HepG2 (cell line): Measurements from ENCODE around the gene DCPS.
"Not testable (repeated sequence)": the region's sequence is repeated elsewhere in the genome, so short reads cannot be mapped to it uniquely, and the experiment has no call there.

Experiments
- CTCF ChIP-seq: sonication (generic); formaldehyde crosslinking; IDR thresholded peaks from 2 replicates; pipeline ENCODE4 v1.5.0; 2020; ENCODE audit warnings: mild to moderate bottlenecking, missing genetic modification reagents, moderate library complexity
- KLF6 ChIP-seq: IDR thresholded peaks from 2 replicates; pipeline ENCODE4 v1.8.0; 2016; ENCODE audit warnings: missing biosample characterization, missing genetic modification reagents
- PBX2 ChIP-seq: IDR thresholded peaks from 2 replicates; pipeline ENCODE4 v1.6.1; 2016; ENCODE audit warnings: control low read depth
- POLR2A ChIP-seq, 2 experiments: IDR thresholded peaks; 2 replicates each; pipeline ENCODE4 v1.6.1; 2011; ENCODE audit warnings: low read depth in 2 of 2, low read length in 2 of 2, mild to moderate bottlenecking in 1 of 2, moderate library complexity in 1 of 2; ENCODE audit not compliant: insufficient read depth in 1 of 2
- POLR2AphosphoS5 ChIP-seq: IDR thresholded peaks from 2 replicates; pipeline ENCODE4 v1.6.1; 2012; ENCODE audit warnings: low read depth, low read length
- RFX5 ChIP-seq: IDR thresholded peaks from 2 replicates; pipeline ENCODE4 v1.6.1; 2011; ENCODE audit warnings: low read depth, low read length, improper control_type of control experiment
- SPEN ChIP-seq: sonication (generic); formaldehyde crosslinking; IDR thresholded peaks from 2 replicates; pipeline ENCODE4 v1.5.1; 2020; ENCODE audit warnings: low read depth, mild to moderate bottlenecking, missing genetic modification reagents
- TBL1XR1 ChIP-seq: fragments of 150-350 bp; IDR thresholded peaks from 2 replicates; pipeline ENCODE4 v1.6.1; 2014; ENCODE audit warnings: borderline replicate concordance, low read length; ENCODE audit not compliant: partially characterized antibody
- U2AF1 ChIP-seq: fragments of 200-400 bp; formaldehyde crosslinking; optimal IDR thresholded peaks from 2 replicates; pipeline ENCODE3; 2017; ENCODE audit warnings: mild to moderate bottlenecking, low read depth, low read length
- ZFP36 ChIP-seq: fragments of 150-350 bp; IDR thresholded peaks from 2 replicates; pipeline ENCODE4 v1.6.1; 2018; ENCODE audit warnings: borderline replicate concordance, low read length, low read depth; ENCODE audit not compliant: partially characterized antibody
- ZFP91 ChIP-seq: sonication (generic); formaldehyde crosslinking; IDR thresholded peaks from 2 replicates; pipeline ENCODE4 v1.9.0; 2022; ENCODE audit warnings: missing genetic modification reagents, mild to moderate bottlenecking, borderline replicate concordance
- TF ChIP-seq, protein P1 (sequence below): sonication (generic); formaldehyde crosslinking; IDR thresholded peaks from 2 replicates; pipeline ENCODE4 v1.4.0; 2020; ENCODE audit warnings: missing genetic modification reagents
- TF ChIP-seq, protein P2 (sequence below): sonication (generic); formaldehyde crosslinking; IDR thresholded peaks from 2 replicates; pipeline ENCODE4 v1.5.1; 2020; ENCODE audit warnings: missing genetic modification reagents, mild to moderate bottlenecking, borderline replicate concordance
- TF ChIP-seq, protein P3 (sequence below): sonication (generic); formaldehyde crosslinking; IDR thresholded peaks from 2 replicates; pipeline ENCODE4 v1.8.0; 2022; ENCODE audit warnings: missing genetic modification reagents, mild to moderate bottlenecking, moderate library complexity, borderline replicate concordance

- not testable (repeated sequence) for TF ChIP-seq PBX2 (CRISPR knock-in tag); ZFP91 (CRISPR knock-in tag); POLR2A (IDR thresholded peaks at IDR 0.05; ENCODE audit: insufficient read depth in 1 of 2, low read depth in 2 of 2, low read length in 2 of 2); KLF6; RFX5; U2AF1; ZFP36; POLR2AphosphoS5; TBL1XR1; SPEN (CRISPR knock-in tag)
- TF ChIP-seq, protein P1, sequence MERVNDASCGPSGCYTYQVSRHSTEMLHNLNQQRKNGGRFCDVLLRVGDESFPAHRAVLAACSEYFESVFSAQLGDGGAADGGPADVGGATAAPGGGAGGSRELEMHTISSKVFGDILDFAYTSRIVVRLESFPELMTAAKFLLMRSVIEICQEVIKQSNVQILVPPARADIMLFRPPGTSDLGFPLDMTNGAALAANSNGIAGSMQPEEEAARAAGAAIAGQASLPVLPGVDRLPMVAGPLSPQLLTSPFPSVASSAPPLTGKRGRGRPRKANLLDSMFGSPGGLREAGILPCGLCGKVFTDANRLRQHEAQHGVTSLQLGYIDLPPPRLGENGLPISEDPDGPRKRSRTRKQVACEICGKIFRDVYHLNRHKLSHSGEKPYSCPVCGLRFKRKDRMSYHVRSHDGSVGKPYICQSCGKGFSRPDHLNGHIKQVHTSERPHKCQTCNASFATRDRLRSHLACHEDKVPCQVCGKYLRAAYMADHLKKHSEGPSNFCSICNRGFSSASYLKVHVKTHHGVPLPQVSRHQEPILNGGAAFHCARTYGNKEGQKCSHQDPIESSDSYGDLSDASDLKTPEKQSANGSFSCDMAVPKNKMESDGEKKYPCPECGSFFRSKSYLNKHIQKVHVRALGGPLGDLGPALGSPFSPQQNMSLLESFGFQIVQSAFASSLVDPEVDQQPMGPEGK (CRISPR knock-in tag), result not testable (repeated sequence)
- TF ChIP-seq, protein P2, sequence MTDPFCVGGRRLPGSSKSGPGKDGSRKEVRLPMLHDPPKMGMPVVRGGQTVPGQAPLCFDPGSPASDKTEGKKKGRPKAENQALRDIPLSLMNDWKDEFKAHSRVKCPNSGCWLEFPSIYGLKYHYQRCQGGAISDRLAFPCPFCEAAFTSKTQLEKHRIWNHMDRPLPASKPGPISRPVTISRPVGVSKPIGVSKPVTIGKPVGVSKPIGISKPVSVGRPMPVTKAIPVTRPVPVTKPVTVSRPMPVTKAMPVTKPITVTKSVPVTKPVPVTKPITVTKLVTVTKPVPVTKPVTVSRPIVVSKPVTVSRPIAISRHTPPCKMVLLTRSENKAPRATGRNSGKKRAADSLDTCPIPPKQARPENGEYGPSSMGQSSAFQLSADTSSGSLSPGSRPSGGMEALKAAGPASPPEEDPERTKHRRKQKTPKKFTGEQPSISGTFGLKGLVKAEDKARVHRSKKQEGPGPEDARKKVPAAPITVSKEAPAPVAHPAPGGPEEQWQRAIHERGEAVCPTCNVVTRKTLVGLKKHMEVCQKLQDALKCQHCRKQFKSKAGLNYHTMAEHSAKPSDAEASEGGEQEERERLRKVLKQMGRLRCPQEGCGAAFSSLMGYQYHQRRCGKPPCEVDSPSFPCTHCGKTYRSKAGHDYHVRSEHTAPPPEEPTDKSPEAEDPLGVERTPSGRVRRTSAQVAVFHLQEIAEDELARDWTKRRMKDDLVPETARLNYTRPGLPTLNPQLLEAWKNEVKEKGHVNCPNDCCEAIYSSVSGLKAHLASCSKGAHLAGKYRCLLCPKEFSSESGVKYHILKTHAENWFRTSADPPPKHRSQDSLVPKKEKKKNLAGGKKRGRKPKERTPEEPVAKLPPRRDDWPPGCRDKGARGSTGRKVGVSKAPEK (CRISPR knock-in tag), result not testable (repeated sequence)
- TF ChIP-seq, protein P3, sequence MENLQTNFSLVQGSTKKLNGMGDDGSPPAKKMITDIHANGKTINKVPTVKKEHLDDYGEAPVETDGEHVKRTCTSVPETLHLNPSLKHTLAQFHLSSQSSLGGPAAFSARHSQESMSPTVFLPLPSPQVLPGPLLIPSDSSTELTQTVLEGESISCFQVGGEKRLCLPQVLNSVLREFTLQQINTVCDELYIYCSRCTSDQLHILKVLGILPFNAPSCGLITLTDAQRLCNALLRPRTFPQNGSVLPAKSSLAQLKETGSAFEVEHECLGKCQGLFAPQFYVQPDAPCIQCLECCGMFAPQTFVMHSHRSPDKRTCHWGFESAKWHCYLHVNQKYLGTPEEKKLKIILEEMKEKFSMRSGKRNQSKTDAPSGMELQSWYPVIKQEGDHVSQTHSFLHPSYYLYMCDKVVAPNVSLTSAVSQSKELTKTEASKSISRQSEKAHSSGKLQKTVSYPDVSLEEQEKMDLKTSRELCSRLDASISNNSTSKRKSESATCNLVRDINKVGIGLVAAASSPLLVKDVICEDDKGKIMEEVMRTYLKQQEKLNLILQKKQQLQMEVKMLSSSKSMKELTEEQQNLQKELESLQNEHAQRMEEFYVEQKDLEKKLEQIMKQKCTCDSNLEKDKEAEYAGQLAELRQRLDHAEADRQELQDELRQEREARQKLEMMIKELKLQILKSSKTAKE, result not testable (repeated sequence)
- TF ChIP-seq CTCF (CRISPR knock-in tag), result peak; percentile 19; the same call in 1 of the 2 replicates
Measured at GRCh38 chr11:126368336-126369119, 64.7 kb downstream of the DCPS start.
